Gastroesophageal sphincter (tissue), 3 donors: ENCODE measurements around the gene INPP5E.

Source experiments
- POLR2A ChIP-seq, 2 donors: fragments of 450-650 bp; IDR thresholded peaks; one replicate each; pipeline ENCODE4 v1.6.1; 2017; ENCODE audit warnings: antibody characterized with exemption in 2 of 2, mild to moderate bottlenecking in 2 of 2, moderate library complexity in 1 of 2
- TF ChIP-seq, protein P1 (sequence below), 4 experiments: fragments of 200-600 bp in 2 of 4; fragments of 450-650 bp in 2 of 4; sonication (generic) in 1 of 4; IDR thresholded peaks; one replicate each; pipeline ENCODE4 v1.5.1; 2017 to 2019; ENCODE audit warnings: antibody characterized with exemption in 4 of 4, mild to moderate bottlenecking in 2 of 4, moderate library complexity in 2 of 4

DNA sequence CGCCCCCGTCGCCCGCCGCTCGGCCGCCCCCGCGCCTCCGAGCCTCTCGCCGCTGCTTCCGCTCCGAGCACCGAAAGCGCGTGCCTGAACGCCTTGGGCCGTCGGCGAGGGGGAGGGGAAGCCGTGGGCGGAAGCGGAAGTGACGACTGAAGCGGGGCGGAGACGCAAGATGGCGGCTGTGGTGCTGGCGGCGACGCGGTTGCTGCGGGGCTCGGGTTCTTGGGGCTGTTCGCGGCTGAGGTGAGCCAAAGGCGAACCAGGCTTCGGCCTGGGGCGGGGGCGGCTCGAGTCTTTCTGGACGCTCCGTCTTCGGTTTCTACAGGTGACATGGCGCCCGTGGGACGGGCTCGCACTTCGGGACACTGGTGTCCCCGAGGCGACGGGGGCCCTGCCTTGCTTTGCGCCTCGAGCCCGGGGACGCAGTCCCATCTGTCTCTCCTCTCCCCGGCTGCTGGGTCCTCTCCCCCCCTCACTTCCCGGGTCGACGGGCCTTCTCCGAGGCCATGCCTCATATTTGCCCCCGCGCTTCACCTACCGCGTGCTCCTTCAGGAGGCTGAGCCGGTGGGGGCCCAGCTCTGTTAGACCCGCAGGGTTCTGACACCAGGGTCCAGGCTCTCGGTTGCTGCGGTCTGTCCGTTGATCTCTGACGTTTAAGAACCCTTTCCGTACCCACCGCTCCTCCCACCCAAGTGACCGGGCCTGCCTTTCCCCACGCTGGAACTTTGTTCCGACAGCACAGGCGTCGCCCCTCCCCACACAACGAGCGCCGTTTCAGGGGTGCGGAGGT is 29.0 kb downstream of the INPP5E start, which contains the start of the genes ENTR1 and PMPCA:
- TF ChIP-seq, protein P1, sequence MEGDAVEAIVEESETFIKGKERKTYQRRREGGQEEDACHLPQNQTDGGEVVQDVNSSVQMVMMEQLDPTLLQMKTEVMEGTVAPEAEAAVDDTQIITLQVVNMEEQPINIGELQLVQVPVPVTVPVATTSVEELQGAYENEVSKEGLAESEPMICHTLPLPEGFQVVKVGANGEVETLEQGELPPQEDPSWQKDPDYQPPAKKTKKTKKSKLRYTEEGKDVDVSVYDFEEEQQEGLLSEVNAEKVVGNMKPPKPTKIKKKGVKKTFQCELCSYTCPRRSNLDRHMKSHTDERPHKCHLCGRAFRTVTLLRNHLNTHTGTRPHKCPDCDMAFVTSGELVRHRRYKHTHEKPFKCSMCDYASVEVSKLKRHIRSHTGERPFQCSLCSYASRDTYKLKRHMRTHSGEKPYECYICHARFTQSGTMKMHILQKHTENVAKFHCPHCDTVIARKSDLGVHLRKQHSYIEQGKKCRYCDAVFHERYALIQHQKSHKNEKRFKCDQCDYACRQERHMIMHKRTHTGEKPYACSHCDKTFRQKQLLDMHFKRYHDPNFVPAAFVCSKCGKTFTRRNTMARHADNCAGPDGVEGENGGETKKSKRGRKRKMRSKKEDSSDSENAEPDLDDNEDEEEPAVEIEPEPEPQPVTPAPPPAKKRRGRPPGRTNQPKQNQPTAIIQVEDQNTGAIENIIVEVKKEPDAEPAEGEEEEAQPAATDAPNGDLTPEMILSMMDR (IDR thresholded peaks at IDR 0.05) = no peak
- peak; percentile 87 to 90 for TF ChIP-seq POLR2A (IDR thresholded peaks at IDR 0.05)
